NCI-H187 treated with DMSO at 0.1 percent for 48 hours (cell line): ENCODE results near the gene LNPEP.

Experiments
- DNase-seq: peaks from one replicate; lab custom pipeline; 2025; lab: John Stamatoyannopoulos, UW

LNPEP gene

GRCh38 chr5:97000391-97000790 is 64.5 kb downstream of the LNPEP start:
- no peak for DNase-seq

GRCh38 chr5:97002983-97003382 is 67.1 kb downstream of the LNPEP start:
- DNase-seq, result no peak

DNA sequence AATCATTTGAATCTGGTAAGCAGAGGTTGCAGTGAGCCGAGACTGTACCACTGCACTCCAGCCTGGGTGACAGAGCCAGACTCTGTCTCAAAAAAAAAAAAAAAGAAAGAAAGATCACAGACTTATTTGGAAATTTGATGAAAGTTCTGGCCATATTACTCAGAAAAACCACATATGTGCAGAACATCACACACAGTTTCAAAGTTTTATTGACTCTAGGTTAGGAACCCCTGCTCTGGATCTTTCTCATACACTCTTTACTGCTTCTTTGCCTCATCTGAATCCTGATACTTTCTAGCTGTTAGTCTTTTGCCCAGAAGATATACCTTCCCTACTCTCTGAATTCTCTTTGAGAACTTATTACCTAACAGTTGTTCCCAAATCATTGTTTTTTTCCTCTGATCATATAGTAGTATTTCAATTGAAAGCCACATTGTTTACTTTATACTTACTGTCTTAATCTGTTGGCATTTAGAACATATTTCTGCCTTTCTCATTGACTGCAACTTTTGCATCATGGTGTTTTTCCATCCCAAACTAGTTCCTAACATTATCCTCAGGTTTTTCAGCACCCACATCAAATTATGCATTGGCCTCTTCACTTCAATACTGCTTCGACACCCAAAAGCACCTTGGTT is 68.7 kb downstream of the LNPEP start:
- DNase-seq, result no peak

- DNase-seq, result no peak
These were observed 70.7 kb downstream of the LNPEP start for GRCh38 chr5:97006454-97007060.

GRCh38 chr5:97009212-97009898 is 73.5 kb downstream of the LNPEP start:
- DNase-seq, result no peak

GRCh38 chr5:97009921-97010320 is 74.0 kb downstream of the LNPEP start:
- DNase-seq, result no peak

DNA sequence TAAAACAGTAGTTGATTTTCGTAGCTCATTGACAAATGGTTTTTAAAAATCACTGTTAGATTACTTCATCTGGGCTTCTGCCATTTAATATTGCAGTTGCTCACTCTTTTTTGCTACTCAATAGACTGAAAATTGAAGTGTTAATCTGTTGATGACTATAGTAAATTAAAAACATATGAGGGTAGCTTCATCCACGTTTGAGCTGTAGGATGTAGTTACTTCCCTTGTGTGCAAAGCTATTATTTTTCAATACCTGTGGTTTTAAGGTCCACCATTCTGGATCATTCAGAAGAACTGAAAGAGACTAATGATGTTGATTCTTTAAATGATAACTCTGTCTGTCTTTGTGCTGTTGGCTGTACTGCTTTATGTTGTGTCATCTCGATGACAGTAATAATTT is 74.7 kb downstream of the LNPEP start:
- no peak for DNase-seq

GRCh38 chr5:97011567-97011966 is 75.7 kb downstream of the LNPEP start:
- DNase-seq, result no peak

DNA sequence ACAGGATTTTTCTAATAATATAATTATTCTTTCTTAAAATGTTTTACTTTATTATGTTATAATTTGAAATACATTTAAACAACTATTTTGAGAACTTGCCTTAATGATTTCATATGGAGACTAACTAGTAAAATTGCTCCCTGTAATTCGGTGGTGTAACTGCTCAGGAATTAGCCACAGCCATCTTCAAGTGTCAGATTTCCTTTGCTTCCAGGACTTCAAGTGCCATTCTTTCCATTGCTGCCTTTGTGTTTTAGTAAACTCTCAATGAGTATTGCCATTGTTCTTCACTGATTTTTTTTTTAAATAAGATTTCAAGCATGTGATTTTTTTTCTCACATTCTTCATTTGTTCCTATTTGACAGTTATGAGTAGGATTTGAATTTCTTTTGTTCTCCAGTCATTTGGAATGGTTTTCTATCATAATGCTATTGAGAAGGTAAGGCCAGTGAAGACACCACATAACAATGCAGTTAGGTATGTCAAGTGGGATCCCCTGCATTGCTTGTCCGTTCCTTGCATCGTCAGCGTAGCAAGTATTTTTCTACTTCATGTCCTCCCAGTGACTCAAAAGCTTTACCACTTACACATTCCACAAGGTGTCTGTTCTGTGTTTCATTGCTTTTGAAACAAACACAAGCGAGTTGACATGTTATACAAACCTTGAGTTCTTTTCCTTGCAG is 83.7 kb downstream of the LNPEP start:
- DNase-seq, result no peak

DNA sequence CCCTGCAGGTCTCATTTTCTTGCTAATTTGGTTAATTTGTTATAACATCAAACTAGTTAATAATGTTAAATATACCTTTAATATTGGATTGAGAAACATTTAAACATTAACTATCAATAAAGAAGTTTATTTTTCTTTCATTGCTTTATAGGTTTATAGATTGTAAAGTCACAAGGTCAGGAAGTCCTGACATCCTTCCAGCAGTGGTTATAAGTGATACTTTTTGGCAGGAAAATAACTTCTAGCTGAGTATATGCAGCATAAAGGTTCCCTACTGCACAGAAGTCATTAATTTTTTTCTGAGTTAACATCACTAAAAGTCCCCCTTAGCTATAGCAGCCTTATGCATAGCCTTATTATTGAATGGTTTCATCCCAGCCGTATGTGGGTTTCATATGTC is 85.5 kb downstream of the LNPEP start:
- no peak for DNase-seq

DNA sequence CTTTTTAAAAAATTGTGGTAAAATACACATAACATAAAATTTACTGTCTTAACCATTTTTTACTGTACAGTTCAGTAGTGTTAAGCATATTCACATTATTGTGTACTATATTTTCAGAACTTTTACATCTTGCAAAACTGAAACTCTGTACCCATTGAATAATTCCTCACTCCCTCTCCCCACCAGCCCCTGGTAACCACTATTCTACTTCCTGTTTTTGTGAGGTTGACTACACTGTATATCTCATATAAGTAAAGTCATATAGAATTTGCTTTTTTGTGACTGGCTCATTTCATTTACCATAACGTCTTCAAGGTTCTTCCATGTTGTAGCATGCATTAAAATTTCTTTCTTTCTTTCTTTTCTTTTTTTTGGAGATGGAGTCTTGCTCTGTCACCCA is 87.0 kb downstream of the LNPEP start:
- DNase-seq, result no peak

GRCh38 chr5:97026721-97027120 is 90.8 kb downstream of the LNPEP start:
- DNase-seq, result no peak

DNA sequence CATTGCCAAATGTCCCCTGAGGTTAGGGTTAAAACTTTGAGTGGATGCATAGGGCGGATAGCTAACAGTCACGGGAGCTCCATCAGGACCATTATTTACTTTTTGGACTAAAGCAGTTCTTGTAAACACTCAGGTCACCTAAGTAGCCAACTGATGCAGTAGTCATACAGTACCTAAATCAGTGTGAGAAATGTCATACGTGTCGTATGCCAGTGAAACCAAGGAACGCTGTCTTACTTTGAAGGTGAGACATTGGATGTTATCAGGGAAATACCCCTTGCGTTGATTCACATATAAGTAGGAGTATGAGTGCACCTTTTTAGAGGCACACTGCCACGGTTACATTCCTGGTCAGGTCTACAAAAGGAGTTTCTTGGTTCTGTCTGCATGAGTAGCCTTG is 101.9 kb downstream of the LNPEP start:
- peak; percentile 37 for DNase-seq

DNA sequence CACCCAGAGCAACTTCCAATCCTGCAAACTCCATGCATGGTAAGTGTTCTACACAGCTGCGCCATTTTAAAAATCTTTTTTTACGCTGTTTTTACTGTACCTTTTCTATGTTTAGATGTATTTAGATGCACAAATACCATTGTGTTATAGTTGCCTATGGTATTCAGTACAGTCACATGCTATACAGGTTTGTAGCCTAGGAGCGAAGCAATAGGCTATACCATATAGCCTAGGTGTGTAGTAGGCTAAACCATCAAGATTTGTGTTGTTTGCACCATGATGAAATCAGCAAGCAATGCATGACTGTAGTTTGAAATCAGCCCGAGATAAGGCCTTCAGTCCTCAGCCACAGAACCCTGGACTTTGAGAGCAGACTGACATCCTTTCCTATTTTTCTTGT is 105.4 kb downstream of the LNPEP start:
- no peak for DNase-seq

DNA sequence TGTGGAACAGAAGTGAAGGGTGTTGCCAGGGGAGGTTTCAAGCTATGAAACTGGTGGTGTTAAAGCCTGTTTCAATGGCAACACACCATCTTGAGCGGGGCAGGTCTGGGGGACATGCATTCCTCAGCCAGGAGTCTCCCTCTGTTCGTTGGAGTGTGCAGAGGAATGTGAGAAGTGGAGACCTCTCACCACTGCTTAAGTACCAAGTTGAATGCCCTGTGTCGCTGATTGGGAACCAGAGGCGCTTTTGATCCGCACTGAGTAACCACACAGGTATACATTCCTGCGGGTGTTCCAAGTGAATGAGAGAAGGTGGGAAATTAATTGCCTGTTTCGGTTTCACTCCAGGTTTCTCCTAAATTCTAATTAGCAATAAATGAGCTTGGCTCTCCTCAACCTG is 107.1 kb downstream of the LNPEP start:
- DNase-seq, result no peak

DNA sequence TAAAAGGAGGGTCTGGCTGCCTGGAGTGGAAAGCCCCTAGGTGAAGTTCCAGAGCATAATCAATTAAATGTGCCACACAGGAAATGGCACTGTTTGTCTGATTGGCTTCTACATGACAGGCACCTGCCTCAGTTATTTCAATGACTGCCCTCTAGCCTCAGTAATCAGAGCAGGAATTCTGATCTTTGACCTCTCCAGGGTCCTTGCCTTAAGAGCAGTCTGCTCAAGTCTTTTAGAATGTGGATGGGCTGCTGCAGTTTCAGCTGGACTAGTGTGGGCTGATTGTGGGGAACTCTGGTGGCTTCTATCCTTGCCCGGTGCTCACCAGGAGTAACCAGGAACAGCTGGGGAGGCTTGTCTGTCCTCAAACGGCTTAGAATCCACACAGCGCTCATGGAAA is 107.6 kb downstream of the LNPEP start:
- no peak for DNase-seq

DNA sequence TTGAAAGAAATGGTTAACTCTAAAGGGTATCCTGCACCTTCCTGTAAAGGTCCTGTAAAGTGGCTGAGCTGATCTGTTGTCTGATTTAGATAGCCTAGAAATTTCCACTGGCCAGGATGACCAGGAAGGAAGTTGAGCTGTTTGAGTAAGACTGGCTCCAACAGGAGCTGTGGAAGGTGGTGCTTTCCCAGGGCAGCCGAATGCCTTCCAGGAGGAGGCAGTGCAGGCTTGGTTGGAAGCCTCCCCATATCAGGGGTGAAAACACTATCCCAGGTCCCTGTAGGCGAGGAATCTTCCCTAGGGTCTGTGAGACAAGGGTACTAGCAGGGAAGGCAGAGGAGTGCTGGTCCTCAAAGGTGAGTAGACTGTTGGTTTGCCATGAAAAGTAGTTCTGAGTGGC is 108.2 kb downstream of the LNPEP start:
- DNase-seq, result no peak

GRCh38 chr5:97046270-97046982 is 110.5 kb downstream of the LNPEP start:
- no peak for DNase-seq

DNA sequence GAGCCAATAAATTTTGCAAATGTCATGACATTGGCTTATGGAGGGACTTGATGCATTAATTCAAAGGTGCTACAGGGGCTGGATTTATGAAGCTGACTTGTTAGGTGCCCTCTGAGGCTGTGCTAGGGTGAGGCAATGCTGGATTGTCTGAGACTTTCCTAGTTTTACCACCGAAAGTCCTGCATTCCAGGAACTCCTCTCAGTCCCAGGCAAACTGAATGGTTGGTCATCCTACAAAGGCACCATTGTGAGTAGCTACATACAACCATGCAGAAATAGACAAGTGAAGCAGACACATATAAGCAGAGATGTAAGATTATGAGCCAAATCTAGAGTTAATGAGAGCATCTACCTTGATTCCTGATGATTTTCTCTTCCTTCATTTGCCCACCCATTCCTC is 111.2 kb downstream of the LNPEP start:
- DNase-seq, result no peak

GRCh38 chr5:97049175-97049574 is 113.3 kb downstream of the LNPEP start:
- no peak for DNase-seq

- DNase-seq, result no peak
These were observed 120.4 kb downstream of the LNPEP start for GRCh38 chr5:97056263-97056662.

DNA sequence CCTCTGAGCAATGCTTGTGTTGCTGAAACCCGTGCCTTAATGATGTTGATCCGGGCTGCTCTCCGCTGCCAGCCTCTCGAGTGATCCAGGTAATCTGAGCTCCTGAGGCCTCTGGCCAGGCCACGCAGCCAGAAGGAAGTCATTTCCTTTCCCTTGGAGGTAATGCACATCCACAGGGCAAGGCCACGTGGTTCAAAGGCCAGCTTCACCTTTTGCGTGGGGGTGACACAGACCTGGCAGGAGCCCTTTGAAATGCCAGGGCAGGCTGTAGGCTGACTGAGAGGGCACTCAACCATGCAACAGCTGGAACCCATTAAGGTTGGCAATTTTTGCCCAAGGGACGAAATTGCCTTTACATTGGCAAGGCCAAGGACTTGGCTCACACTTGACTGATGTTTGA is 126.2 kb downstream of the LNPEP start:
- peak; percentile 18 for DNase-seq
